Hematopoietic multipotent progenitor cell treated with erythropoietin and hydrocortisone succinate and interleukin-3 and kit ligand, for 8 days (in vitro differentiated cells): Measurements from ENCODE around the gene HMGB1.

Source experiments
- DNase-seq: peaks from one replicate; pipeline ENCODE4 v3.0.0-alpha.2; 2015

Gene HMGB1

DNA sequence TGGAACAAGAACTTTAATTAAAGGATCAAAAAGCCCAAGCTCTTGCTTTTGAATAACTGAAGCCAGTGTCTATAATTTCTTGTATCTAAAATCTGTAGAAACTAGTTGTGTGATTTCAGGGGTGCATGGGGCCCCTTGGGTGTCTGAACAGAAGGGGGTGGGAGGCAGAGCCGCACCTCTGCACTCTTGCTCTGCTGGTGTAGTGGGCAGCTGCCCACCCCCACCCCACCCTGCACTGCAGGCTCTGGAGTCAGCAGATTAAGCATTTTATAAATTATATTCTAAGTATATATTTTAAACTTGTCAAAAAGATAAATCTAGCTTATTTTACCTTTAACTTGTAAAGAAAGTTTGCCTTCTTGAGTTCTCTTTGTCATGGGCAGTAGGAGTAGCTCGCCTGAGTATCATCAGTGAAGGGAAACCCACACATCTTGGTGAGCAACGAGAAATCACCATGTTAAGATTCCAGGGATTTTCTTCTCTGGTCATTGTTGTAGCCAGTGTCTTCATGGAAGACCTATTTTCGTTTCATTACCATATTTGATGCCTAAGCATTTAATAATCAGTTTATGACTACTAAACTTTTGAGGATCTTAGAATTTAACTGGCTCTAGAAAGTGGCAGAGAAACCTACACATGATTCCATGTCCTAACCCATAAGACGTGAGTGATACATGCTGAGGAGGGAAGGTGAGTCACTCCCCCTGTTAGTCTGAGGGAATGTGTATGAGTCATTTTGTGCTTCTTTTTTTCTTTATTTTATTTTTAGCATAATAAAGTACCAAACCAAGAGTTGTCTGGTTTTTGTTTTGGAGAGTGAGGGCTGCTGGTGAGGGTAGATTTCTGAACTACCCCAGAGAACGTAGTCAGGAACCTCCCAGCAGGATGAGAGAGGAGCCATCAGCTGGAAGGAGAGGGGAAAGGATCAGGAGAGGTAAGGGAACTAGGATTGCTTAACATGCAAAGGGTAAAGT, 35.7 kb downstream of the HMGB1 start:
- no peak for DNase-seq

DNA sequence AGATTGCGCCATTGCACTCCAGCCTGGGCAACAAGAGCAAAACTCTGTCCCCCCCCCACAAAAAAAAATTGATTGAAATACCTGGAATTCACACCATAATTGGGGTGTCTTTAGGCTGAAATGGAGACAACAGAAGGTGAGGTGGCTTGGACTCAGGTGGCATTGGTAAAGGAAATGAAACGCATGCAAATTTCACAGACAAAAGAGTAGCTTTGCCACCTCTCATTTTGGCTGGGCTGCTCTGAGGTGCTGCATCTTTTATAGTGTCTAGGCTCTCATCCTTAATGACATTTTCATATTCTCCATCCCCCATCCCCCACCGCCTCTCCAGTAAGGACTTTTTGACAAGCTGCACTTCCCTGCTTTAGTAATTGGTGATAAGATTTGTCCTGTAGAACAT, 36.5 kb downstream of the HMGB1 start:
- no peak for DNase-seq

DNA sequence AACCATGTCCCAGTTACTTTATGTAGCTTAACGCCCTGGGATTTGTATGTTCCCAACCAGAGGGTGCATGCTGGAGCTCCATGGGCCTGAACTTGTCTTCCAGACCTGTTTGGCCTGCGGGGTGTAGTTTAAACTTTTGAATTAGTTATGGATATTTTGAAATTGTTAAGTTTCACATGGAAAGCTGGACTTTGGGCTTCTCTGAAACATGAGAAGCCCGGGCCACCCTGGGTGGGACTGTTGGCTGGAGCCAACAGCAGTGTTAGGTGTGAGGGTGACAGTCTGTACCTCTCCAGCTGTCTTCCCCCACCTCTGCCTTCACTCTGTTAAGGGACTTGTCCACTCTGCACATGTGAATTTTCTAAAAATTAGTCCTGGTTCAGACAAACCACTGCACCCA, 41.8 kb downstream of the HMGB1 start:
- no peak for DNase-seq

DNA sequence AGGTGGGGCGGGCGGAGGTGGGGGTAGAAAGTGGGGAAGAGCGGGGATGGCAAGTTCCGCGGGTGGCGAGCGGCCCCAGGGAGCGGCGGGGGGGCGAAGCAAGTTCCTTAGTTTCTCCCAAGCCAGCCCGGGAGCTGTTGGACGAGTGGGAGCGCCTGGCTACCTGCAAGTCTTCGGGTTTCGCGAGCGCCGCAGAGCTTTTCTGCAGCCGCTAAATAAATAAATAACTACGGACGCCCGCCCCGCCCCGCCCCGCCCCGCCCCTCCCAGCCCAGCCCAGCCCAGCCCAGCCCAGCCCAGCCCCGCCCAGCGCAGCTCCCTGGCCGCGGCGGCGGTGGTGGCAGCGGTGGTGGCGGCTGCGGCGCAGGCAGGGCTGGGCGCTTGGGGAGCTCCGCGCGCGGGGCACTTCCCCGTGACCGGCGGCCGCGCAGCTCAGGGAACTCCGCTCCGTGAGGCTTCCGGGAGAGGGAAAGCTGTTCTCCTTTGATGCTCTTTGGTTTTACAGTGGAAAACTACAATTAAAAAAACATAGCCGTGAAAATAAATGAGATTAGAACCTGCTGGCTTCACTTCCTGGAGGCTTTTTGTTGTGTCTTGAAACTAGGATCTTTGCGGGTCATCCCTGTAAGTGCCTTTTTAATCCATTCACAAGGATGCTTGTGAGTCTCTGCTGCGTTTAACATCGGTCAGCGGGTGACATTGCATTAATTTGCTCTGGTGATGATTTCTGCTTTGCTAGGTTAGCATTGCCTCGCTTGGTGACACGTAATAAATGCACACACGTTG, 43.5 kb downstream of the HMGB1 start, which contains the start of gene UBE2L5:
Gene UBE2L5, plus strand, starts transcription at position 440 of the 786 bp plus-strand sequence. CDS start 5,498 bp downstream, outside the sequence.
- peak; percentile 48 for DNase-seq

DNA sequence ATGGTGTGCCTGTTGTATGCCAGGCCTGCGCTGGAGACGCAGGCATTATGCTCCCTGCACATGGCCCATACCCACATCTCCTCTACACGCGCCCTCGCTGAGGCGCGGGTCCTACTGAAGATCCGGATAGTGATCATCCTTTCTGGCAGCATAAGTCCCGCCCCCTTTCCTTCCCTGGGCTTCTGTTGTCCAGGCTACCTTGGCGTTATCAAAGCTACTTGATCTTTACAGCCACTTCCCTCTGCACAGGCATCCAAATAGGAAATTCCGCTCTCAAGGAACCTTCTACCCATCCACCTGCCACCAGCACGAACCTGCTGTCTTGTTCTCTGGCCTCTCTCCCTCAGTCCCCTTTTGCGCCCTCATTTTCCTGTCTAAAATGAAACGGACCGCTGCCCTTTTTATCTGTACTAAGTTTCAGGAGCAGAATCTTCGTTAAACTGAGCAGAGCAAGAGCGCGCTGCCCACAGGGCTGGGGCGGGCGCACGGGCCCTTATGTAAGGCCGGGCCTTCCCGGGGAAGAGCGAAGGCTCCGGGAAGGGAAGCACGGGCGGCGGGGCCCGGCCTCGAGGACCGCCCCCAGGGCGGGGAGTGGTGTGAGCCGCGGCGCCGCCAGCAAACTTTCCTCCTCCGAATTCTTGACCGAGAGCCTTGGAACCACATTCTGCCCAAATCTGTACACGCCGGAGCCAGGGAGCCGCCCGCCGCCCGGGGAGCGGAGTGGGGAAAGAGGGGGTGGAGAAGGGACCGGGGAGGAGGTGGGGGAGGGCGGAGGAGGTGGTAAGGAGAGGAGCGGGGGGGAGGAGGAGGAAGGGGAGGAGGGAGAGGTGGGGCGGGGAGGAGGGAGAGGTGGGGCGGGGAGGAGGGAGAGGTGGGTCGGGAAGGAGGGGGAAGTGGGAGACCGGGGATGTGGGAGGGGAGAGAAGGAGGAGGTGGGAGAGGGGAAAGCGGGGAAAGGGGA, 44.4 kb downstream of the HMGB1 start:
- DNase-seq = peak; percentile 24

DNA sequence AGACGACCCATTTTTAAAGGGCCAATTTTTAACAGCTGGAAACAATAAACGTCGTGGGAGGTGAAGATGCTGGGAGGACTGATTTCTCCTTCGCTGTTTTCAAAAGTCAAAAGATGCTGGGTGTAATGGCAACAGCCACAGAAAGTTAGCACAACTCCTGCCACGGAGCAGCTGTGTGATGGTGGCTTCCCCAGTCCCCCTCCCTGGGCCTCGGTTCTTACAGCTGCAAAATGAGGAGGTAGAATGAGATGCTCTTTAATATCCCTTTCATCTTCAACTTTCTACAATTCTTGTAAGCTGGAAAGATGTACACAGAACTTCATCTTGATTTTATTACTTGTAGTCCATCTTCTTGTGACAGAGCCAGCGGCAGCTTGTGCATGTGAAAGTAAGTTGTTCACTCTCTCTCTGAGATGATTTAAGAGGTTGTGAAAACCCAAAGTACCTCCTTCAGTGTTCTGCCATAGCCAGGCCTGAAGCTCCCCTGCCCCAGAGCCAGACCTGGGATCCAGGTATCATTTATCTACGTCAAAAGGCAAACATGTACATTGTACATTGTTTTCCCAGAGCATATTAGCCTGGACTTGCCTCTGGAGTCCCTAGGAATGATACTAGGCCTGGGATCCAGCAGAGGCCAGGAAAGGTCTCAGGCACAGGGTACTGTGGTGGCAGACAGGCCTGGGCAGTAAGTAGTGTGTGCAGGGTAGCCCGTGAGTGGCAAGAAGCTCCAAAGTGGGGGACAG, 46.8 kb downstream of the HMGB1 start:
- DNase-seq = no peak

DNA sequence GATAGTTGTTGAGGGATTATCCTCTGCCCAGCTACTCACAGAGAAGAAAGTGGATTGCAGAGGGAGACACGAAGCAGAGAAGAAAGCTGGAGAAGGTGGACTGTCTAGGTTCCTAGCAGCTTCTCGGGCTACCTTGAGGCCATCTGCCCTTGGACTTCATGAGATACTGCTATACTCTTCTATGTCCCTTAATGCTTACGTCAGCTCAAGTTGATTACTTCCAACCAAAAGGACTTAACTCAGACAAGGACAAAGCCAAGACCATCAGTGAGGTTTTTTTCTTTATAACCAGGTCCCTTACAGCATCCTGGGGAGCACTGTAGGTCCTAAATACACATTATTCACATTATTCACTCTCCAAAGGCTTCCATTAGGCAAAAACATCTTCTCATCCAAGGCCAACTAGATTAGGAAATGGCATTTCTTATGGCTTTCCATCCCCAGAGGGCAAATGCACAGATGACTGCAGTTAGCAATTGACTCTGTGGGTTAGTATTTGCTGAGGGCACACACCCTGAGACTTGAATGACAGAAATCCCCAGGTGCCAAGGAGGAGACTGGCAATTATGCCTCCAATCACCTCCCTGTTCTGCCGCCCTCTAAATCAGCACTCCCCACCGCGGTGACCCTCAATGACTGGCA, 47.5 kb downstream of the HMGB1 start:
- DNase-seq = no peak

DNA sequence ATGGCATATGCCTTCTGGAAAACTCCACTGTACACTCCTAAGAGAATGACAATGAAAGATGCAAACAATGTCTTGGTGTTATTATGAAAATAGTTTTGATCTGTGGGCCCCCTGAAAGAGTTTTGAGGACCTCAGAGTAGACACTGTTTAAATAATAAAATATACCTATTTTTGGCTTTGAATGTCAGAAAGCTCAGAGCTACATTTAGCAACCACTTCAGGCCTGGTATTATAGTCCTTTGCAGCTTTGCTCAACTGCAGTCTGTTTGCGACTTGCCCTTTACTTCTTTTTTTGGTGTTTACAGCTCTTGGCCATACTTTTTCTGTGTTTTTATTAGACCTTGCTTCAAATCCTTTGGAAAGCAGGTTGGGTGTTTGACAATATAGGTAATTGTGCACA, 49.3 kb downstream of the HMGB1 start:
- DNase-seq = no peak

DNA sequence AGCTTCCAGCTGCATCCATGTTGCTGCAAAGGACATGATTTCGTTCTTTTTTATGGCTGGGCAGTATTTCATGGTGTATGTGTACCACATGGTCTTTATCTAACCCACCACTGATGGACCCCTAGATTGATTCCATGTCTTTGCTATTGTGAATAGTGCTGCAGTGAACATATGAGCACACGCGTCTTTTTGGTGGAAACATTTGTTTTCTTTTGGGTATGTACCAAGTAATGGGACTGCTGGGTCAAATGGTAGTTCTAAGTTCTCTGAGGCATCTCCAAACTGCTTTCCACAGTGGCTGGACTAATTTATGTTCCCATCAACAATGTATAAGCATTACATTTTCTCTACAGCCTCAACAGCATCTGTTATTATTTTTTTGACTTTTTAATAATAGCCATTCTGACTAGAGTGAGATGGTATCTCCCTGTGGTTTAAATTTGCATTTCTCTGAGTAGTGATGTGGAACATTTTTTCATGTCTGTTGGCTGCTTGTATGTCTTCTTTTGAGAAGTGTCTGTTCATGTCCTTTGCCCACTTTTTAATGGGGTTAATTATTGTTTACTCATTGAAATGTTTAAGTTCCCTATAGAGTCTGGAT, 50.2 kb downstream of the HMGB1 start:
- DNase-seq = no peak

DNA sequence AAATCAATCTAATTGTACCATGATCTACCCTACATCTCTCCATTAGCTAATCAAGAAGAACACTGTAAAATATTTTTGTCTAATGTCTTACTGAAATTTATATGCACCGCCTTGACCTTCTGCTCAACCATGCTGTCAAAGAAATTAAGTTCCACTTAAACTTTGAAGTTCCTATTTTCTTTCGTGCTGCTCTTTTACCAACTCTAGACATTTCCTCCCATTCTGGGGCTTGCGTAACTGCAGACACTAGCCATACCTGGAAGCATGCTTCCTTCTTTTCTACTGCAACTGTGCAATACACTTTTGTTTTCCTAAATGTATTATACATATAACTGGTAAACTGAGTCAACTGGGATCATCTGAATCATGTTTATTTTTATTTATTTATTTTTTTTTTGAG, 51.9 kb downstream of the HMGB1 start:
- DNase-seq = no peak

DNA sequence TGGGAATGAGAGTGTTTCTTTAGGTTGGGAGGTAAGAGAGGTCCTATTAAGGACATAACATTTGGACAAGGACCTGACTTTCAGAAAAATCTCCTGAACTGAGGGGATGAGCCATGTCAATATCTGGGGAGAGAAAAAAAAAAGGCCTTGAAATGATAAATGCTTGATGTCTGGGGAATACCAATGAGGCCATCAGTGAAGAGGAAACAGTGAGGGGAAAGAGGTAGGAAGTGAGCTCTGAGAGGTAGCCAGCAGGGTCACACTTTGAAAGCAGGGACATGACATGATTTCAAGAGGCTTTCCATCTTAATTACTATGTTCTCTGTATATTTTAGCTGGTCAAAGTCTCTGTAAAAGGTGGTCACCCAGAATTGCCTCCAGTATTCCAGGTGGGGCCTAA, 53.4 kb downstream of the HMGB1 start:
- DNase-seq = no peak

DNA sequence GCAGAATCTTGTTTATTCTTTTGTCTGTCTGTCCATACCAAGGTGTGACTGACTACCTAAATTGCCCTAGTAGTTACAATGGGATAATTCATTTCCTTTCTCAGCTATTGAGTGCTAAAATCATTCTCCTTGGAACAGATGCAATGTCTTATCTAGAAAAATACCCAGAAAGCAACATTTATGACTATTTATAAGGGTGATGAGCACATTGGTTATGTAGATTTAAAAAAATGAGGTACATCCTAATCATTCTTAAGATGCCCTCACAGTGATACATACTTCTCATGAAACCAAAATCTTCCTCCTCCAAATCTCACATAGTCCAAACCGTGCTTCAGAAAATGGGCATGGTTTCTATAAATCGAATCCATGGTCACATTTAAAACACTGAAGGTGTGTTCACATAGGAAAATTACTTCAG, 55.0 kb downstream of the HMGB1 start:
- no peak for DNase-seq

DNA sequence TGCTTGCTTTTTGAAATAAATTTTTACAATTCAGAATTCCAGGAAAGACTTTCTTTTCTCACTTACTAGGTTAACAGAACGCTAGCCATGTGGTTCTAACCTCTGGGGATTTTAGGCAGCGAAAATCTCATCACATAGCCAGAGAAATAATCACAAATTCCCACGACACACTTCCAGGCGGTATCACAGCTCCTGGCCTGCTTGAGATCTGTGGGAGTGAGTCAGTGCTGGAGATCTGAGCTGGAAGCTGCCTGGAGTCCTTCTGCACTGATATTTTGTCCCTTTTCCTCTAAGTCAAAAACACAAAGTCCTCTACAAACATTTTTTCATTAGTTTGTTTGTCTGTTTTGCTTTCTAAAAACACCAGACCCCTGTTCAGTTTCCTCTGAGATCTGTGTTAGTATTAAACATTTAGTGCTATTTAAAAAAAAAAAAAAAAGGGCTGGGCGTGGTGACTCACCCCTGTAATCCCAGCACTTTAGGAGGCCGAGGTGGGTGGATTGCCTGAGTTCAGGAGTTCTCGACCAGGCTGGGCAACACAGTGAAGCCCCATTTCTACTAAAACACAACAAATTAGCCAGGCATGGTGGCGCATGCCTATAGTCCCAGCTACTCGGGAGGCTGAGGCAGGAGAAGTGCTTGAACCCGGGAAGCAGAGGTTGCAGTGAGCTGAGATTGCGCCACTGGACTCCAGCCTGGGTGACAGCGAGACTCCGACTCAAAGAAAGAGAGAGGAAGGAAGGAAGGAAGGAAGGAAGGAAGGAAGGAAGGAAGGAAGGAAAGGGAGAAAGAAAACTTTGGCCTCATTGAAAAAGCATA, 55.6 kb downstream of the HMGB1 start:
- no peak for DNase-seq

DNA sequence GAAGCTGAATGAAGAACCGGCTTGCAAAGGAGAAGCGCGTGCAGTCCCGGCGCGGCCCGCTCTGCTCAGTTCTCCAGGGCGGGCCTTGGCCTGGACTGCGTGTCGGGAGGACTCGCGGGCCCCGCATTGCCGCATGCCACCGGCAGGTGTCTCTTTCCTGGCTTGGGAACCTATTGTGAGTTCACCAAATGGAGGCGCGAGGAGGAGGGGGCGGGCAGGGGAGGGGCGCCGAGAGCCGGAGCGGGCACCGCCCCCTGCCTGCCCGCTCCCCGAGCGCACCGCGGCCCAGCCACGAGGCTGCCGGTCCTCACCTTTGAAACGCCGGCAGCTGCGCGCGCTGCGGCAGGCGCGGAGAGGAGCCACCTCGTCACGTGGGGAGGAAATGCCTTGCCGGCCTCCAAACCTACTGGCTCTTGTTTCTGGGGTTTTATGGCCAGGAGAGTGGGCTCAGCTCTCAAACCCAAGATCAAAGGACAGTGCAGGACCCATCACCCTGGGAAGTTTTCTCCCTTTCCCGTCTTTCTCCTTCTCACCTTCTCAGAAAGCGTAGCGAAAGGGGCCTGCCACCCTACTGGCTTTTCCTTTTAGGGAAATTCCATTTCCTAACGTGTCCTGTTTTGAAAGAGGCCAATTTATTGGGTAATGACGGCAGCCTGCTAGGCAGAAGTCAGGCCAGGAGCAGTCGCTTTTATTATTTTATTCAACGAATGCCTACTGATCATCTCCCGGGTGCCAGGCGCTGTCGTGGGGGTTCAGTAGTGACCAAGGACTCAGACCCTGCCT, 57.2 kb downstream of the HMGB1 start:
- peak; percentile 90 for DNase-seq

DNA sequence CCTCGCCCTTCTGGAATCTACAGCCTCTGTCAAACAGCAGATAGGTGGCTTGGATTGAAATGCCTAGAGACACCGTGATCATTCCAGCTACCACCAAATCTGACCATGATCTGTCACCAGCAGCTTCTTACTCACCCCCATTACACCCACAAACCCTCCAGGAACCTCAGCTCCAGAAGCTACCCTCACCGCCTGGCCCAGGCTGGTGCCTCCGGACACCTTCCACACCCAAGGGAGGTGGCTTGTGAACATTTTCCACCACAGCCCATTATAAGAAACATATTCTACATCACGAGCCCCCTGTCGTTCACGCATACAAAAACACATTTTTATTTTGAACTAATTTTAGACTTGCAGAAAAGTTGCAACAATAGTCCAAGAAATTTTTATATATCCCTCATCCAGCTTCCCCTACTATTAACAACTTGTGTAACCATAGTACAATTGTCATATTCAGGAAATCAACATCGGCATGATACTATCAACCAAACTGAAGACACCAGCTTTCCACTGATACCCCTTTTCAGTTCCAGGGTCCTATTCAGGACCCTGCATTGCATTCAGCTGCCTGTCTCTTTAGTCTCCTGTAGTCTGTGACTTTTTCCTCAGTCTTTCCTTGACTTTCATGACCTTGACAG, 58.8 kb downstream of the HMGB1 start:
- no peak for DNase-seq
